Ovary (tissue), 3 donors: Measurements from ENCODE around the gene ATL3.

Experiments
- CTCF ChIP-seq, 3 donors: fragments of 450-650 bp in 2 of 3; fragments of 200-600 bp in 1 of 3; IDR thresholded peaks; one replicate each; pipeline versions ENCODE4 v1.5.1 to v1.8.0; 2016 to 2022; ENCODE audit warnings: antibody characterized with exemption in 3 of 3, mild to moderate bottlenecking in 1 of 3
- EP300 ChIP-seq: sonication (generic); formaldehyde crosslinking; IDR thresholded peaks from one replicate; pipeline ENCODE4 v1.6.1; 2017; ENCODE audit warnings: antibody characterized with exemption
- POLR2A ChIP-seq: fragments of 450-650 bp; IDR thresholded peaks from one replicate; pipeline ENCODE4 v1.6.1; 2017; ENCODE audit warnings: antibody characterized with exemption, mild to moderate bottlenecking, moderate library complexity
- donor health status: DM: no; HTN: no; CAD: no.

GRCh38 chr11:63687845-63688244, 16.7 kb upstream of the ATL3 start:
- no peak for TF ChIP-seq CTCF (IDR thresholded peaks at IDR 0.05)
- TF ChIP-seq EP300, result no peak
- TF ChIP-seq POLR2A, result no peak
